Activated CD8-positive, alpha-beta memory T cell treated with anti-CD3 and anti-CD28 coated beads for 36 hours (primary cell): ENCODE data around the gene CD3D. TPM values are rescaled to one million over a fixed set of nuclear protein-coding genes. Genes with fewer than 3 reads are reported as not detected.

Source experiments
- CTCF ChIA-PET: fragments of 350-600 bp; sonication (Branson Sonifier 250); formaldehyde crosslinking; loops from one replicate; lab custom pipeline; 2021; ENCODE audit warnings: antibody characterized with exemption; lab: Charles Lee
- POLR2A ChIA-PET: fragments of 350-600 bp; sonication (Branson Sonifier 250); formaldehyde crosslinking; loops from one replicate; lab custom pipeline; 2021; ENCODE audit warnings: antibody characterized with exemption; lab: Charles Lee
- total RNA-seq, 2 experiments: library from RNA; stranded (reverse); gene quantifications; one replicate each; pipeline ENCODE4 v1.2.3, GENCODE V29; 2021

The CD3D gene
- total RNA-seq, 2 experiments from 2014 or later = 407 to 417 TPM

DNA sequence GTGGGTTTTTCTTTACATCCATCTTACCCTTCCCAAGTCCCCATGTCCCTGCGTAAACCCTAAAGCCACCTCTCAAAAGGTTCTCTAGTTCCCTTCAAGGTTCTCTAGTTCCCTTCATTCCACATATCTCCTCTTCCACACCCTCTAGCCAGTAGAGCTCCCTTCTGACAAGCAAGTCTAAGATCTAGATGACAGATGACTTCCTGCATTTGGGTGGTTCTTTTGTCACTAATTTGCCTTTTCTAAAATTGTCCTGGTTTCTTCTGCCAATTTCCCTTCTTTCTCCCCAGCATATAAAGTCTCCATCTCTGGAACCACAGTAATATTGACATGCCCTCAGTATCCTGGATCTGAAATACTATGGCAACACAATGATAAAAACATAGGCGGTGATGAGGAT lies 30.2 kb downstream of the CD3D start:
- POLR2A ChIA-PET = interaction anchor here (1.3 kb wide), 1 partner anchor 26 kb away, joined by 3 read pairs; no protein-coding TSS in a partner anchor
- CTCF ChIA-PET = interaction anchor here (1.1 kb wide), 2 partner anchors 42 to 48 kb away, joined by 3 to 4 read pairs; no protein-coding TSS in a partner anchor

DNA sequence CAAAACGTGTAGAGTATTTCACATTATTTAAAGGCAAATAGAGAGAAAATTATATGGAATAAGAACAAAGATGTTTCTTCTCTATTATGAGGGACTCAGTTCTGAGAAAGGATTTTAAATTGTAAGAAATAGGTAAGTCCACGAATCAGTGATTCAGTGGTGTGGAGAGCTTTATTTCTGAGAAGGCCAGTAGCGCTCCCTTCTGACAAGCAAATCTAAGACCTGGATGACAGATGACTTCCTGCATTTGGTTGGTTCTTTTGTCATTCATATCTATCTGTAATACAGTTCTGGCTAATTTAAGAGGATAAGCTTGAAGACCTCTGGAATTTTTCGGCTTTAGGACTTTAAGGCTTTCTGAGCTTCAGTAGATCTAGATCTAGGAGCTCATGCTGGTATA lies 31.0 kb downstream of the CD3D start:
- CTCF ChIA-PET = interaction anchor here (0.8 to 1.1 kb wide), 5 partner anchors 27 to 49 kb away, joined by 3 to 4 read pairs (median 3); no protein-coding TSS in a partner anchor
- POLR2A ChIA-PET = interaction anchor here (0.8 to 1.3 kb wide), 2 partner anchors 9 to 27 kb away, joined by 3 read pairs; no protein-coding TSS in a partner anchor

- ChIA-PET CTCF (interaction anchor here (0.8 to 1.1 kb wide), 4 partner anchors 28 to 50 kb away, joined by 3 read pairs; no protein-coding TSS in a partner anchor), POLR2A (interaction anchor here (0.8 to 1.3 kb wide), 2 partner anchors 9 to 28 kb away, joined by 3 read pairs; no protein-coding TSS in a partner anchor)
Measured at GRCh38 chr11:118310781-118311485, 31.6 kb downstream of the CD3D start.

GRCh38 chr11:118310271-118310670 lies 32.2 kb downstream of the CD3D start:
- CTCF ChIA-PET = interaction anchor here (1.7 kb wide), 1 partner anchor 37 kb away, joined by 8 read pairs; no protein-coding TSS in a partner anchor
- POLR2A ChIA-PET = interaction anchor here (0.6 kb wide), 1 partner anchor 170 kb away, joined by 3 read pairs; no protein-coding TSS in a partner anchor

DNA sequence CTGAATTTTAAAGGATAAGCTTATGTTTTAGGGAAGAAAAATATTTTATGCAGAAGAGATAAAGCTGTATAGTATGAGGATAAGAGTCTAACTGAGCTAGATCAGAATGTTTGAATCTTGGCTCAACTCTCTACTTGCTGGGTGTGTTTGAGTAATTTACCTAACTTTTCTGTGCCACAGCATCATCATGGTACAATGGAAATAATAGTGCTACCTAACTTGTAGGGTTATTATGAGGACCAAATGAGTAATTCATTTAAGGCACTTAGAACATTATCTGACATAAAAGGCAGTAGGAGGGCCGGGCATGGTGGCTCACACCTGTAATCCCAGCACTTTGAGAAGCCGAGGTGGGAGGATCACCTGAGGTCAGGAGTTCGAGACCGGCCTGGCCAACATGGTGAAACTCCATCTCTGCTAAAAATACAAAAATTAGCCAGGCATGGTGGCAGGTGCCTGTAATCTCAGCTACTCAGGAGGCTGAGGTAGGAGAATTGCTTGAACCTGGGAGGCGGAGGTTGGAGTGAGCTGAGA lies 33.4 kb downstream of the CD3D start:
- POLR2A ChIA-PET = interaction anchor here (0.6 to 2.3 kb wide), 3 partner anchors 33 to 265 kb away, joined by 3 to 7 read pairs (median 3); partner anchors contain the start of gene CD3D

DNA sequence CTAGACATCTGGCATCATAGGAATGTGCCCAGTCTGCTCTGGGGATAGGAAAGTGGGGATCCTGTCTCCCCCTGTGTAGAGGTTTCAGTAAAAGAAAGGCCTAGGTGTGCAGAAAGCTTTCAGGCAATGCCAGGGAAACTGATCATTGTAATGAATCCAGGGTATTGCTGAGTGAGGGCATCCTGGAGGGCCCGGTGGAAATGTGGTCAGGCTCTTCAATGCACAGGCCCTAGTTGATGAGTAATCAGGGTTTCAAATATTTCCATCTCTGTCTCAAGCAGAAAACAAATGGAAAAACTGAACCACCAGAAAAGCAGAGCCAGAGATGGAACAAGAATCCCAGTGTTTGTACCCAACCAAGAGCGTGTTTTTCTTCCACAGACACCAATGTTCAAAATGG lies 35.9 kb downstream of the CD3D start:
- ChIA-PET POLR2A (interaction anchor here (0.7 to 2.8 kb wide), 4 partner anchors 32 to 82 kb away, joined by 4 to 21 read pairs (median 8); partner anchors contain the start of genes CD3D, JAML and UBE4A), CTCF (interaction anchor here (0.7 to 6.5 kb wide), 5 partner anchors 11 to 108 kb away, joined by 3 to 69 read pairs (median 3); partner anchors contain the start of genes CD3D and CD3G)

More for the DNA sequence above, 33.4 kb downstream of the CD3D start:
- CTCF ChIA-PET = interaction anchor here (0.6 to 6.5 kb wide), 7 partner anchors 11 to 110 kb away, joined by 3 to 69 read pairs (median 5); partner anchors contain the start of genes CD3D and CD3G

DNA sequence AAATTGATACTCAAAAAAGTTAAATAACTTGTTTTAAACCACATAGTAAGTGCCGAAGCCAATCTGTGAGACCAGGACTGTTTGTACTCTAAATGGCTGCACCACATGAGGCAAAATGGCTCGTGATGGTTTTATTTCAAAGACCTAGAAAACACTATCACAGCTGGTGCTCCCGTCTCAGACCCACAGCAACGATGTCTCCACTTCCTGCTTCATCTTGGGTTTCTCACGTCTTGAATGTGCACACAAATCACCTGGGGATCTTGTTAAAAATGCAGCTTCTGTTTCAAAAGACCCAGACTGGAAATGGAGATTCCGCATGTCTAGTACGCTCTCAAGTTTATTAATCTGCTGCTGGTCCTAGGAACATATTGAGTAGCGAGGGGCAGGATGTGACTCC lies 36.8 kb downstream of the CD3D start:
- POLR2A ChIA-PET = interaction anchor here (0.6 to 2.8 kb wide), 8 partner anchors 9 to 84 kb away, joined by 3 to 21 read pairs (median 8); partner anchors contain the start of genes CD3D, CD3G and JAML

DNA sequence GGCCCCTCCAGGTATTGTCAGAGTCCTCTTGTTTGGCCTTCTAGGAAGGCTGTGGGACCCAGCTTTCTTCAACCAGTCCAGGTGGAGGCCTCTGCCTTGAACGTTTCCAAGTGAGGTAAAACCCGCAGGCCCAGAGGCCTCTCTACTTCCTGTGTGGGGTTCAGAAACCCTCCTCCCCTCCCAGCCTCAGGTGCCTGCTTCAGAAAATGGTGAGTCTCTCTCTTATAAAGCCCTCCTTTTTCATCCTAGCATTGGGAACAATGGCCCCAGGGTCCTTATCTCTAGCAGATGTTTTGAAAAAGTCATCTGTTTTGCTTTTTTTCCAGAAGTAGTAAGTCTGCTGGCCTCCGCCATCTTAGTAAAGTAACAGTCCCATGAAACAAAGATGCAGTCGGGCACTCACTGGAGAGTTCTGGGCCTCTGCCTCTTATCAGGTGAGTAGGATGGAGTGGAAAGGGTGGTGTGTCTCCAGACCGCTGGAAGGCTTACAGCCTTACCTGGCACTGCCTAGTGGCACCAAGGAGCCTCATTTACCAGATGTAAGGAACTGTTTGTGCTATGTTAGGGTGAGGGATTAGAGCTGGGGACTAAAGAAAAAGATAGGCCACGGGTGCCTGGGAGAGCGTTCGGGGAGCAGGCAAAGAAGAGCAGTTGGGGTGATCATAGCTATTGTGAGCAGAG lies 37.8 kb downstream of the CD3D start, which contains the start of gene CD3E:
Gene CD3E, plus strand, starts transcription at position 163 of the 681 bp plus-strand sequence. Its CDS starts 223 bp downstream, at position 386.
- ChIA-PET POLR2A (interaction anchor here (0.6 to 2.8 kb wide), 14 partner anchors 9 to 317 kb away, joined by 3 to 21 read pairs (median 5); partner anchors contain the start of genes CD3D and JAML), CTCF (interaction anchor here (0.8 to 6.5 kb wide), 6 partner anchors 9 to 106 kb away, joined by 3 to 69 read pairs (median 6); partner anchors contain the start of genes CD3D, CD3G and JAML)

More for the DNA sequence above, 36.8 kb downstream of the CD3D start:
- CTCF ChIA-PET = interaction anchor here (0.7 to 6.5 kb wide), 6 partner anchors 10 to 107 kb away, joined by 3 to 69 read pairs (median 4); partner anchors contain the start of genes CD3D and CD3G

DNA sequence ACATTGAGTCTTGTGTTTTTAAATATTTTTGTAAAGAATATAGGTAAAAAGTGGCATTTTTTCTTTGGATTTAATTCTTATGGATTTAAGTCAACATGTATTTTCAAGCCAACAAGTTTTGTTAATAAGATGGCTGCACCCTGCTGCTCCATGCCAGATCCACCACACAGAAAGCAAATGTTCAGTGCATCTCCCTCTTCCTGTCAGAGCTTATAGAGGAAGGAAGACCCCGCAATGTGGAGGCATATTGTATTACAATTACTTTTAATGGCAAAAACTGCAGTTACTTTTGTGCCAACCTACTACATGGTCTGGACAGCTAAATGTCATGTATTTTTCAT lies 38.3 kb downstream of the CD3D start:
- CTCF ChIA-PET = interaction anchor here (1.0 to 6.5 kb wide), 4 partner anchors 38 to 80 kb away, joined by 3 to 69 read pairs (median 5); partner anchors contain the start of genes CD3D, CD3G and JAML
- POLR2A ChIA-PET = interaction anchor here (0.7 to 2.8 kb wide), 8 partner anchors 9 to 316 kb away, joined by 3 to 21 read pairs (median 5); partner anchors contain the start of gene CD3D

- CTCF ChIA-PET = interaction anchor here (1.0 to 3.0 kb wide), 2 partner anchors 44 to 103 kb away, joined by 3 to 10 read pairs; no protein-coding TSS in a partner anchor
- POLR2A ChIA-PET = no interaction called here
Measured at GRCh38 chr11:118301600-118302195, 40.8 kb downstream of the CD3D start.

DNA sequence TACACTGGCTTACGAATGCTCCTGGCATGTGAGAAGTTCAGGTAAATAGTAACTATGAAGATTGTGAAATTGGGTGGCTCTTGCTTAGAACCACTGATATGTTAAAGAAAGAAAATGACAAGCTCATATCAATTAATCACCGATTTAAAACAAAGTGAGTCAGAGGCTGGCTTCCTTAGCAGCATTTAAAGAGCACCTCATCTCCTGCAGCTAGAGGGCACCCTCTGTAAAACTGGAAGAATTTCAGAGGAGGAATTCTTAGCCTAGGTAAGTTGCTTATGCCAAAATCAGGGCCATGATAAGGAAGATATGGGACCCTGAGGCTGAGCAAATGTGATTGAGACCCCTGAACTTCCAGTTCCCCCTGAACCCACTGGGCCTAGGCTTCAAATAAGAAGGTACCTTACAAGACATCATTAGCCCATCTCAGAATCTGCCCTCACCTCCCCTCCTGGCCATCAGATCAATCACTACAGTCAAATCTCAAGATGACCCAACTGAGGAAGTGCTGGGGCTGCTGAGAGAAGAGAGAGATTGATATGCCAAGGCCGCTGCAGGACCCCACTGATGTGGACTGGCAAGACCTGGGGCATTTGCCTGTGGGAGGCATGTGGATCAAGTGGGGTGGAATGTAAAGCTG lies 46.6 kb downstream of the CD3D start:
- POLR2A ChIA-PET = interaction anchor here (0.8 kb wide), 1 partner anchor 8 kb away, joined by 6 read pairs; the partner anchor contains the start of gene CD3E

GRCh38 chr11:118295199-118295598 lies 47.3 kb downstream of the CD3D start:
- CTCF ChIA-PET = interaction anchor here (0.7 to 2.9 kb wide), 27 partner anchors 10 to 314 kb away, joined by 3 to 24 read pairs (median 4); partner anchors contain the start of genes CD3D and UBE4A

More for the DNA sequence above, 46.6 kb downstream of the CD3D start:
- CTCF ChIA-PET = interaction anchor here (0.7 to 2.9 kb wide), 29 partner anchors 9 to 313 kb away, joined by 3 to 24 read pairs (median 4); partner anchors contain the start of genes CD3D and UBE4A

GRCh38 chr11:118294053-118294452 lies 48.5 kb downstream of the CD3D start:
- ChIA-PET POLR2A (no interaction called here), CTCF (interaction anchor here (0.6 to 2.9 kb wide), 2 partner anchors 96 to 108 kb away, joined by 3 to 24 read pairs; no protein-coding TSS in a partner anchor)

More at GRCh38 chr11:118295199-118295598, 47.3 kb downstream of the CD3D start:
- POLR2A ChIA-PET = interaction anchor here (0.8 kb wide), 1 partner anchor 9 kb away, joined by 6 read pairs; the partner anchor contains the start of gene CD3E

DNA sequence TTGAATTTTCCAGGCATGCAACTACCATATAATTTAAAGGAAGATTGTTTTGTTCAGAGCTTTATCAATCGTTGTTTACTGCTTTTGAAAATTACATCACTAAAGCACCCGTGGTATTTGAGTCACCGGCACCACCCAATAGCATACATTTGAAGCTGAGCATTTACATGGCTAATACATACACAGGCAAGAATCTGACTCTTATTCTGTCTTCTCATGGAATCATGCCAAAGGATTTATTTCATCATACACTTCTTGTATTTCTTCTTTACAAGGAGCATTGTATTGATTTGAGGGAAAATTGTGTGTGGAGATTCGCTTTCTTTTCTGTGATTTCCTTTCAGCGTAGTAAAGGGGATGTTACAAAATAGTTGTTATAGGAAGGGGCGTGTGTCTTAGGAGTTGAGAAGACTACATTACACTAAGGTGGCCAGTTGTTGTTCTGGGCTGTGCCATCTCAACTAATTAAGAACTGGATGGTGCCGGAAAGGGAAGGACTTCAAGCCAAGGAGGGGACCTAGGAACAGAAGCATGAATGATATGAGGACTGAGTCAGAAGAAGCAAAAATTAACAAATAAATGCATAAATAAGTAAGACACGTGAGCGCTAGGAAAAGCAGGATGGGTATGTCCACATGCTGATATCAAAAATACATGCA lies 50.9 kb downstream of the CD3D start:
- CTCF ChIA-PET = interaction anchor here (0.8 to 1.5 kb wide), 5 partner anchors 9 to 148 kb away, joined by 3 to 10 read pairs (median 4); partner anchors contain the start of gene JAML
- POLR2A ChIA-PET = no interaction called here

- POLR2A ChIA-PET = no interaction called here
- CTCF ChIA-PET = interaction anchor here (0.8 to 1.6 kb wide), 7 partner anchors 9 to 147 kb away, joined by 3 to 10 read pairs (median 4); partner anchors contain the start of gene JAML
Measured at GRCh38 chr11:118290923-118291322, 51.6 kb downstream of the CD3D start.

DNA sequence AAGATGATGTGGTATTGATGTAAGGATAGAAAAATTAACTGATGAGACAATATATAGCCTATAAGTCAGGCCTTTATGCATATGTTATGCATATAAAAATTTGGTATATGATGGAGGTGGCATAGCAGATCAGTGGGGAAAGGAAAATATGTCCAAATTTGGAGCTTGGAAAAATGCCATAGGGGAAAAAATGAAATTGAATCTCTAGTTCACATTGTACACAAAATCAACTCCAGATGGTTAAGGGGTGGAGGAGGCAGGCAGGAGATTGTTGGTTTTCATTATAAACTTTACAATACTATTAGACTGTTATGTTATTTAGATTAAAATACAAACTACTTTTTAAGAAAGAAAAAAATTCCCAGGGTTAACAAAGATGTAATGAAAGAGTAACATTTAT lies 53.1 kb downstream of the CD3D start:
- POLR2A ChIA-PET = no interaction called here
- CTCF ChIA-PET = interaction anchor here (0.8 to 1.6 kb wide), 5 partner anchors 12 to 144 kb away, joined by 3 to 5 read pairs (median 3); no protein-coding TSS in a partner anchor
